IMR-90 (cell line): ENCODE results near the gene AHDC1.

ENCODE experiments used
- POLR2A ChIP-seq: IDR thresholded peaks from 2 replicates; pipeline ENCODE4 v1.6.1; 2012; ENCODE audit warnings: mild to moderate bottlenecking, low read depth, low read length
- RAD21 ChIP-seq: IDR thresholded peaks from 2 replicates; pipeline ENCODE4 v1.6.1; 2012; ENCODE audit warnings: low read length, improper control_type of control experiment

DNA sequence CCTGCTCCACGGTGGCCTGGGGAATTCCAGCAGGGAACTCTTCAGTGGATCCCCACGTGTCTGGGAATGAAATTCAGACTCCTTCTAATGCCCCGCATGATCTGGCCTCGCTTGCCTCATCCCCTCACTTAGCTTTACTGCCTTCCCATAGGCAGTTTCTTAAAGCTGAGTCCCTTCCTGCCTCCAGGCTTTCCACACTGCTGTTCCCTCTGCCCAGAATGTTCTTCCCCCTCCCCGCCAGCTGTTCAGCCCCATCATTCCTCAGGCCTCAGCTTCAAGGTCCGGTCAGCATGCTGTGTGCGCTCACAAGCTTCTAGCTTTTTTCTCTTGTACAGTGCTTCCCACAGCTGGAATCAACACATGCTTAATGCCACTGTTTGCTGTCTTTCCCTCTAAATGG, 59.1 kb downstream of the AHDC1 start:
- no peak for TF ChIP-seq POLR2A
- no peak for TF ChIP-seq RAD21
